GM12801 (cell line): ENCODE data around the gene FAM114A1.

Experiments
- CTCF ChIP-seq: IDR thresholded peaks from one replicate; pipeline ENCODE4 v1.5.1; 2011; ENCODE audit warnings: control low read depth; ENCODE audit not compliant: insufficient read length; ENCODE audit errors: extremely low read depth

Gene FAM114A1

GRCh38 chr4:38829237-38829636, 38.4 kb upstream of the FAM114A1 start:
- TF ChIP-seq CTCF, result no peak

GRCh38 chr4:38831653-38832052, 36.0 kb upstream of the FAM114A1 start:
- TF ChIP-seq CTCF, result no peak

- no peak for TF ChIP-seq CTCF
Measured at GRCh38 chr4:38832206-38832605, 35.4 kb upstream of the FAM114A1 start.

- TF ChIP-seq CTCF, result no peak
Measured at GRCh38 chr4:38832624-38833528, 34.7 kb upstream of the FAM114A1 start.

GRCh38 chr4:38834570-38834969, 33.0 kb upstream of the FAM114A1 start:
- no peak for TF ChIP-seq CTCF

GRCh38 chr4:38837334-38837733, 30.3 kb upstream of the FAM114A1 start:
- no peak for TF ChIP-seq CTCF

- TF ChIP-seq CTCF, result no peak
Measured at GRCh38 chr4:38837849-38838248, 29.8 kb upstream of the FAM114A1 start.

- TF ChIP-seq CTCF, result no peak
Measured at GRCh38 chr4:38842994-38843393, 24.6 kb upstream of the FAM114A1 start.
